GM19035 (cell line): Measurements from ENCODE around the gene PAX7.
"Not testable (repeated sequence)": the region's sequence is repeated elsewhere in the genome, so short reads cannot be mapped to it uniquely, and the experiment has no call there.

Experiments used
- ATAC-seq: cut with Tn5 transposase; IDR thresholded peaks from one replicate; pipeline ENCODE4 v1.9.1; 2021; ENCODE audit not compliant: unreplicated experiment

The PAX7 gene

GRCh38 chr1:18657506-18658201 is 27.0 kb downstream of the PAX7 start:
- ATAC-seq, result no peak

GRCh38 chr1:18658831-18659230 is 28.2 kb downstream of the PAX7 start:
- ATAC-seq, result no peak

GRCh38 chr1:18661404-18662285 is 31.0 kb downstream of the PAX7 start:
- no peak for ATAC-seq

GRCh38 chr1:18662286-18662639 is 31.6 kb downstream of the PAX7 start:
- no peak for ATAC-seq

GRCh38 chr1:18666317-18666920 is 35.8 kb downstream of the PAX7 start:
- ATAC-seq, result no peak

- ATAC-seq, result no peak
Observed at GRCh38 chr1:18667333-18667732, 36.7 kb downstream of the PAX7 start.

GRCh38 chr1:18668046-18668445 is 37.4 kb downstream of the PAX7 start:
- ATAC-seq, result no peak

GRCh38 chr1:18668750-18669404 is 38.2 kb downstream of the PAX7 start:
- no peak for ATAC-seq

- ATAC-seq, result no peak
Observed at GRCh38 chr1:18670121-18670867, 39.6 kb downstream of the PAX7 start.

- ATAC-seq, result no peak
Observed at GRCh38 chr1:18670868-18671225, 40.2 kb downstream of the PAX7 start.

GRCh38 chr1:18673976-18674375 is 43.3 kb downstream of the PAX7 start:
- ATAC-seq, result no peak

GRCh38 chr1:18676332-18676781 is 45.7 kb downstream of the PAX7 start:
- no peak for ATAC-seq

- no peak for ATAC-seq
Observed at GRCh38 chr1:18681423-18681835, 50.8 kb downstream of the PAX7 start.

GRCh38 chr1:18682375-18682774 is 51.7 kb downstream of the PAX7 start:
- no peak for ATAC-seq

- no peak for ATAC-seq
Observed at GRCh38 chr1:18684303-18684702, 53.7 kb downstream of the PAX7 start.

GRCh38 chr1:18686540-18686939 is 55.9 kb downstream of the PAX7 start:
- ATAC-seq, result no peak

- no peak for ATAC-seq
Observed at GRCh38 chr1:18687273-18687672, 56.6 kb downstream of the PAX7 start.

GRCh38 chr1:18691648-18692047 is 61.0 kb downstream of the PAX7 start:
- no peak for ATAC-seq

GRCh38 chr1:18693256-18694098 is 62.8 kb downstream of the PAX7 start:
- no peak for ATAC-seq

GRCh38 chr1:18694289-18694688 is 63.6 kb downstream of the PAX7 start:
- not testable (repeated sequence) for ATAC-seq
